HL-60 (cell line): ENCODE measurements around the gene PACSIN1.

Experiments
- DNase-seq, 2 experiments: peaks; one replicate each; pipeline ENCODE4 v3.0.0-alpha.2; 2010 to 2020; ENCODE audit warnings: low read depth in 1 of 2, low spot score in 1 of 2
- H3K27ac ChIP-seq: fragments of 250-450 bp; sonication (Bioruptor Pico); replicated peaks from 2 replicates; pipeline ENCODE4 v1.5.1; 2020; ENCODE audit warnings: mild to moderate bottlenecking, moderate library complexity
- H3K27me3 ChIP-seq: fragments of 250-450 bp; sonication (Bioruptor Pico); 2 replicates; pipeline ENCODE4 v1.5.1; 2021; ENCODE audit warnings: mild to moderate bottlenecking, moderate library complexity; ENCODE audit not compliant: insufficient read depth, poor library complexity, severe bottlenecking
- H3K4me3 ChIP-seq: replicated peaks from 2 replicates; pipeline ENCODE4 v1.5.1; 2011; ENCODE audit warnings: mild to moderate bottlenecking, control low read depth, low read length; ENCODE audit not compliant: insufficient read depth
- CTCF ChIP-seq: IDR thresholded peaks from one replicate; pipeline ENCODE4 v1.5.1; 2011; ENCODE audit warnings: low read length, control low read depth, inconsistent platforms; ENCODE audit not compliant: insufficient read depth
- GABPA ChIP-seq: IDR thresholded peaks from 2 replicates; pipeline ENCODE4 v1.6.1; 2012; ENCODE audit warnings: low read depth
- POLR2AphosphoS5 ChIP-seq: IDR thresholded peaks from 2 replicates; pipeline ENCODE4 v1.6.1; 2012; ENCODE audit warnings: low read depth
- REST ChIP-seq: IDR thresholded peaks from 2 replicates; pipeline ENCODE4 v1.6.1; 2012; ENCODE audit warnings: low read depth; ENCODE audit not compliant: insufficient replicate concordance
- SPI1 ChIP-seq: IDR thresholded peaks from 2 replicates; pipeline ENCODE4 v1.6.1; 2012; ENCODE audit warnings: low read depth, mild to moderate bottlenecking, borderline replicate concordance

Gene PACSIN1

GRCh38 chr6:34571388-34571787, 105.5 kb downstream of the PACSIN1 start:
- Histone ChIP-seq H3K27me3 (peaks cover 7% of the 10 kb centered on the region), H3K27ac (no peak overlapping the region), H3K4me3 (no peak overlapping the region)
- TF ChIP-seq REST (no peak), CTCF (no peak), GABPA (no peak), POLR2AphosphoS5 (no peak), SPI1 (no peak)
- no peak for DNase-seq

GRCh38 chr6:34572021-34572420, 106.1 kb downstream of the PACSIN1 start:
- TF ChIP-seq SPI1 (no peak), POLR2AphosphoS5 (no peak), GABPA (no peak), REST (no peak), CTCF (no peak)
- no peak overlapping the region for H3K27ac ChIP-seq
- DNase-seq, result no peak
- no peak overlapping the region for H3K4me3 ChIP-seq
- peaks cover 7% of the 10 kb centered on the region for H3K27me3 ChIP-seq

GRCh38 chr6:34572585-34572984, 106.7 kb downstream of the PACSIN1 start:
- Histone ChIP-seq H3K4me3 (no peak overlapping the region), H3K27me3 (peaks cover 7% of the 10 kb centered on the region), H3K27ac (no peak overlapping the region)
- no peak for TF ChIP-seq SPI1
- no peak for TF ChIP-seq REST
- no peak for TF ChIP-seq GABPA
- TF ChIP-seq CTCF, result no peak
- TF ChIP-seq POLR2AphosphoS5, result no peak
- DNase-seq, result no peak
